Effector CD4-positive, alpha-beta T cell (primary cell): ENCODE data around the gene EXPH5.
A peak's percentile ranks its signal among the peaks of the same experiment; 100 is the strongest.
"Not testable (repeated sequence)": the region's sequence is repeated elsewhere in the genome, so short reads cannot be mapped to it uniquely, and the experiment has no call there.

Source experiments
- DNase-seq: peaks from one replicate; pipeline ENCODE4 v3.0.0-alpha.2; 2020

The EXPH5 gene

DNA sequence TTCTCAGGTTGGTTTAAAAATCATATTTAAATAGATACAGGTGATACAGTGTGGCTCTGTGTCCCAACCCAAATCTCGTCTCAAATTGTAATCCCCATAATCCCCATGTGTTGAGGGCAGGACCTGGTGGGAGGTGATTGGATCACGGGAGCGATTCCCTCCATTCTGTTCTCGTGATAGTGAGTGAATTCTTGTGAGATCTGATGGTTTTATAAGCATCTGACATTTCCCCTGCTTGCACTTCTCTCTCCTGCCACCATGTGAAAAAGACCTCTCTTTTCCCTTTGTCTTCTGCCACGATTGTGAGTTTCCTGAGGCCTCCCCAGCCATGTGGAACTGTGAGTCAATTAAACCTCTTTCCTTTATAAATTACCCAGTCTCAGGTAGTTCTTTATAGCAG, 9.2 kb upstream of the EXPH5 start:
- not testable (repeated sequence) for DNase-seq

GRCh38 chr11:108601150-108601549, 7.6 kb upstream of the EXPH5 start:
- DNase-seq, result no peak

DNA sequence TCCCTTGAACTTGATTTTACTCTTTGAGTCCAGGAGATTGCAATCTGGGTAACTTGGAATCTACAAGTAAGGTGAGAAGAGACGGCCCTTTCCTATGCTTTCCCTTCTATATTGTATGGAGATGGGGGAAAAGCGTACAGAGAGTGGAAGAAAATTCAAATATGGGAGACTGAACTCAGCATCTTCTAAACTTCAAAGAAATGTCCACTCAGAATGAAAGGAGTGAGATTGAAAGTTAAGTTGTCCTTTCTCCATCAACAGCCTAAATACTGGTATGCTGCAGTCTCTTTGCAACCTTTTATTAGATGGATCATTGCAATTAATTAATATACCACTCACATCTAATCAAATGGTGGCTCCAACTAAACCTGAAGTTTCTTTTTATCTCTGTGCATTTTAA, 6.4 kb upstream of the EXPH5 start:
- DNase-seq, result no peak

DNA sequence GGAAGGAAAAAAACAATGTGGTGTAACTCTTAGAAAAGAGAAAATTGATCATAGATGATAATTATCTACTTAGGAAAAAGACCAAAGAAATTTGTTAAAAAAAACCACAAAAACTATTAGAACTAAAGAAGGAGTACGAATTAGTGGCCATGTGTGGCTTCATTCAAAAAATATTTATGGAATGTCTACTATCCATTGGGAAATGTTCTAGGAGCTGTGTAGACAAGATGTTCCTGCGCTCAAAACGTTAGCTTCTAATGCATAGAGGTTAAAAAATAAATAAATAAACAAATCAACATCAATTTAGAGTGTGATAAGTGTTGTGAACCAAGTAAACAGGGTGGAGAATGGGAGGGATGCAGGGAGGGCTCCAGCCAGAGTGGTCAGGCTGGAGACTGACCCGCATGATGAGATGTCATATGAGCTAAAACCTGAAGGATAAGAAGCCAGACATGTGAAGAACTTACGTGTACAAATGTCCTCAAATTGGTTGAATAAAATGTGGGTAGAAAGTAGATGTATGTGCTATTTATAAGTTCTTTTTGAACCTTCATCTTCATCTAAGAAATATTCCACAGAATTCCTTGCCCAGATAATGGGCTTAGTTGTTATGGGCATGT, 4.3 kb upstream of the EXPH5 start:
- no peak for DNase-seq

GRCh38 chr11:108596701-108597100, 3.1 kb upstream of the EXPH5 start:
- no peak for DNase-seq

- DNase-seq, result no peak
Observed at GRCh38 chr11:108593923-108594434, 411 bp upstream of the EXPH5 start.

DNA sequence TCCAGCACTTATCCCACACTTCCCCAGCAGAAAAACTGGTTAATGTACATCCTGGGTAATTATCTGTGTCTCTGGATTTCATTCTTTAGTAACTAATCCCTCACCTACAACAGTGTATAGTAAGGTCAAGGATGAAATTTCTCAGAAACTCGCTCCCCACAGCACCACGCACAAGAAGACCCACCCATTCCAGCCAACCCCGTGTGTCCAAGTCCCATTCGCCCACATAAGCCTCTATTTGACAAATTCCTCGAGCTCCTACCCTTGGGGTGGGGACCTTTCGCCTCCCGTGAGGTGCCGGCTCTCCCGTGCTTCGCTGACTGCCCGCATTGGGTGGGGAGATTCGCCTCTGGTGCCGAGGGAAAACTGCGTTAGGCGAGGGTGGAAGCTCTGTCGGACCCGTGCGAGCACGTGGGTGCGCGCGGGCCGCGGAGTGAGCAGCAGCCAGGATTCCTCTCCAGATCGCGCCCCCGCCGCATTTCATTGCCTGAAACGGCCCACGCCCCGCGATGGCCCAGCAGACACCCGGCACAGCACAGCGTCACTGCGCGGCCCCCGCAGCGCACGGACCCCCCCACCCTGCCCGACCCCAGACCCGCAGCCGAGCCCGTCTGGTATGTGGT, 866 bp downstream of the EXPH5 start:
- peak; percentile 8 for DNase-seq

- no peak for DNase-seq
Observed at GRCh38 chr11:108591893-108592292, 1.7 kb downstream of the EXPH5 start.

DNA sequence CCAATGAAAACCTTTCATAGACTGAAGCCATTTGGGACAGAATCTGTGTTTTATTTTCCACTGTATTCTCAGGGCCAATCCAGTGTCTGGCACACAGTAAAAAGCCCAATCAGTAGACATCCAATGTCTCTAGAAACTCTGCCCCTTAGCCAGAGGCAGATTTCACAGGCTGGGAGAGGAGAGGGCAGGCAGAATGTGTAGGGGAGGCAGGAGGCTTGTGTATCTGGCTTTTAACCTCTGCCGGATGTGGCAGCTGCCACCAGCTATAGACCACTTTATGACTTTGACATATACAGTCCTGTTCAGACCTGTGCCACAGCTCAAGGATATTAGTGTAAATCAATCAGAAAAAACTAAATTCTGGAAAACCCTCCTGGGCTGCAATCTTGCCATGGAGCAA, 4.4 kb downstream of the EXPH5 start:
- no peak for DNase-seq

DNA sequence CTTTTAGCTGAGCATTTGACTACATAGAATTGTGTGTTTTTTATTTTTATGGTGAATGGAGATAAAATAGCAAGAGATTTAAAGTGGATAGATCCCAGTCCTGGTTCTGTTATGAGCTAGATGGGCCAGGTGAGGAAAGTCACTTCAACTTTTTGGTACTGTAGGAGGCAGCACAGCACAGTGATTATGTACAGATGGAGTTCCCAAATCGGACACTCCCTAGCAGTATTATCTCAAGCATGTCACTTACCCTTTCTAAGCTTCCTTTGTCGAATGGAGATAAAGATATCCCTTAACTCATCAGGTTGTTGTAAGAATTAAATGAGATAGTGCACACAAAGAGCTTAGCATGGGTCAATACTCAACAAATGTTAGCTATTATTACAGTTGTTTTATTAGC, 5.3 kb downstream of the EXPH5 start:
- DNase-seq, result no peak

DNA sequence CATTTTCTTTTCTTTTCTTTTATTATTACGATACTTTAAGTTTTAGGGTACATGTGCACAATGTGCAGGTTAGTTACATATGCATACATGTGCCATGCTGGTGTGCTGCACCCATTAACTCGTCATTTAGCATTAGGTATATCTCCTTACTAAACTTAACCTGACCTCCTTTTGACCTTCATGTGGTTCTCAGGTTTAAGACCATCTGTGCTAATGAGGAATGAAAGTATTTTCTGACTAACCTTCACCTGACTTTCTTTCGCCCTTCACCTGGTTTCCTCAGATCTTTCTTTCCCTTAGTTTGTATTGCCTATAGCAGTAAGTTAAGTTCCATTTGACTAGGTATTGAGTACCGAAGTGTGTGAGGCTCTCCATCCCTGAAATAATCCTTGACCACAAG, 6.5 kb downstream of the EXPH5 start:
- no peak for DNase-seq

GRCh38 chr11:108586600-108586999, 7.0 kb downstream of the EXPH5 start:
- DNase-seq, result no peak

GRCh38 chr11:108586185-108586584, 7.4 kb downstream of the EXPH5 start:
- not testable (repeated sequence) for DNase-seq

- DNase-seq, result no peak
Observed at GRCh38 chr11:108584973-108585372, 8.6 kb downstream of the EXPH5 start.

DNA sequence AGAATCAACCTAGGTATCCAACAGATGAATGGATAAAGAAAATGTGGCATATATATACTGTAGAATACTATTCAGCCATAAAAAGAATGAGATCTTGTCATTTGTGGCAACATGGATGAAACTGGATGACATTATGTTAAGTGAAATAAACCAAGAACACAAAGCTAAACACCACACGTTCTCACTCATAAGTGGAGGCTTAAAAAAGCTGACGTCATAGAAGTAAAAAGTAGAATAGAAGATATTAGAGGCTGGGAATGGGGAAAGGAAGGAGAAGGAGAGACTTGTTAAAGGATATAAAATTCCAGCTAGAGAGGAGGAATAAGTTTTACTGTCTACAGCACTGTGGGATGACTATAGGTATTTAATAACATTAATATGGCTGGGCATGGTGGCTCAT, 12.9 kb downstream of the EXPH5 start:
- DNase-seq, result no peak

DNA sequence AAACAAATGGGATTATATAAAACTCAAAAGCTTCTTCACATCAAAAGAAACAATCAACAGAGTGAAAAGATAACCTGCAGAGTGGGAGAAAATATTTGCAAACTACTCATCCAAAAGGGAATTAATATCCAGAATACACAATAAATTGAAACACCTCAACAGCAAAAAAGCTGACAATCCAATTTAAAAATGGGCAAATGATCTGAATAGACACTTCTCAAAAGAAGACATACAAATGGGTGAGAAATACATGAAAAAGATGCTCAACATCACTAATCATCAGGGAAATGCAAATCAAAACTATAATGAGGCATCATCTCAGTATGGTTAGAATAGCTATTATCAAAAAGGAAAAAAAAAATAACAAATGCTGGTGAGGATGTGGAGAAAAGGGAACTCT, 13.5 kb downstream of the EXPH5 start:
- DNase-seq, result no peak

DNA sequence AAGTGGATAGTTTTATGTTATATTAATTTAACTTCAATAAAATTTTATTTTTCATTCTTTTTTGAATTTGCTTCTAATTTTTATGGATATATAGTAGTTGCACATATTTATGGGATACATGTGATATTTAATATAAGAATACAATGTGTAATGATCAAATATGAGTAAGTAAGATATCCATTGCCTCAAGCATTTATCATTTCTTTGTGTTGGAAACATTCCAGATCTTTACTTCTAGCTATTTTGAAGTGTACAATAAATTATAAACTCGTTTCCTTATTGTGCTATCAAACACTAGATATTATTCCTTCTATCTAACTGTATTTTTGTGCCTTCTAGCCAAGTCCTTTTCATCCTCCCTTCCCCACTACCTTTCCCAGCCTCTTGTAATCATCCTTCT, 17.0 kb downstream of the EXPH5 start:
- DNase-seq, result no peak

DNA sequence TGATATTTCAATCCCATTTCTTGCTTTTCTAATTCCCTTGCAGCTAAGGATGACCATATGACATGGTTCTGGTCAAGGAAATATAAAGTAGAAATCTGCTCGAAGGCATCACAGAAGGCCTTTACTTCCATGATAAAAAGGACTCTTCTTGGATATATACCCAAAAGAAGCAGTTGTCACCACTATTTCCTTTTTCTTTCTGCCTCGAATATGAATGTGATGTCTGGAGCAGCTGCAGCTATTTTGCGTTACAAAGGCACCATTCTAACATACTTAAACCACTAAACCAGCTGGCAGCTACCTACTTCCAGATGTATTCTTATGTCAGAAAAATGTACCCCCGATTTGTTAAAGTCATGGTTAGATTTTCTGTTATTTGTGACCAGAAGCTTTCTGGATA, 18.9 kb downstream of the EXPH5 start:
- no peak for DNase-seq

GRCh38 chr11:108571001-108571400, 22.6 kb downstream of the EXPH5 start:
- DNase-seq, result no peak

- DNase-seq, result no peak
Observed at GRCh38 chr11:108569896-108570295, 23.7 kb downstream of the EXPH5 start.

GRCh38 chr11:108568195-108568858, 25.2 kb downstream of the EXPH5 start:
- DNase-seq, result no peak

DNA sequence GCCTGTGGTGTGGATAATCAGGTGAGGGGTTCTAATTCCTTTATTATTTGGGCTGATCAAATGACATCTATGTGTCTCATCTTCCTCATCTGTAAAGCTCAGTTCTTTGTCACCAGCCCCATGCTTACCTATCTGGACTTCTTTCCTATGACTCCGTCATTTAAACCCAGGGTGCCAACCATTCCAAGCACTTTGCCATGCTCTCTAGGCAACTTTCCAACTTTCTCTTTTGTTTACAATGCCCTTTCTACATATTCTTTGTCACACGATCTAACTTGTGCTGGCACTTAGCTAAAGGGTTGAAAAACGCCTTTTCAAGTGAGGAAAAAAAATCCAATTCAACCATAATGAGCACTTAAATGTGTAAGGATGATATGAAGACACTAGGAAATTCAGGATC, 27.9 kb downstream of the EXPH5 start:
- no peak for DNase-seq

DNA sequence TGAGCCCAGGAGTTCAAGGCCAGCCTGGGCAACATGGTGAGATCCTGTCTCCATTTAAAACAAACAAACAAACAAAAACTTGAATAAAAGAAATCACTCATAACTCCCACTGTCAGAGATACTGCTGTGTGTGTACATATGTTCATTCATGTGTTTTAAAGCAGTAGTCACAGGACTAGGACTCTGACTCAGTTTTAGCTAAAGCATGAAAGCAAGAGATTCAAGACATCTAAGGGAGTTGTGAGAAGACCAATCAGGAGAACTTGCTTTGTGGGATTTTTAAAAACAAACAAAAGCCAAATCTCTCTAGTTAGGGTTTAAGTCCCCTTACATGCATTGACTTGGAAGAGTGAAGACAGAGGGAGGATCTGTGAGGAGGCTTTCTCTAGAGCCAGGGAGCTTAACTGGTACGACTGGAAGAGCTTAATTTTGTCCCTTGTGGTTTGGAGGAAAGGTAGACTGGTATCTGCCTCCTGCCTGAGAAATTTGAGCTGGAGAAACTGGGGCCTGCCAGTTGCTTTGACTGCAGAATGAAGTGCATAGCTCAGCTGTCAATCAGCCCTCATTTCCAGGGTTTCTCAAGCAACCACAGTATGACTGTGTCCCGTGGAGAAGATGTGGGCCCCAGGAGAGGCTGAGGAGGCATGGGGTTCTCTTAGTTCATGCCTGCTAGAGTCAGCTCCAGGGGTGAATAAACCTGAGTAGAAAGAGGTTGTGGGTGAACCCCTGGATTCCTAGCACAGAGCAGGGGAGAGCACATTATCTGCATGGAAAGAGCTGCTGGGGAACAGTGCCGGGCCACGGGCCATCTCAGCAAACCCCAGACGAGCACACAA, 30.6 kb downstream of the EXPH5 start:
- DNase-seq, result no peak
